ENCODE measurements around the gene CACNA1C.

DNA sequence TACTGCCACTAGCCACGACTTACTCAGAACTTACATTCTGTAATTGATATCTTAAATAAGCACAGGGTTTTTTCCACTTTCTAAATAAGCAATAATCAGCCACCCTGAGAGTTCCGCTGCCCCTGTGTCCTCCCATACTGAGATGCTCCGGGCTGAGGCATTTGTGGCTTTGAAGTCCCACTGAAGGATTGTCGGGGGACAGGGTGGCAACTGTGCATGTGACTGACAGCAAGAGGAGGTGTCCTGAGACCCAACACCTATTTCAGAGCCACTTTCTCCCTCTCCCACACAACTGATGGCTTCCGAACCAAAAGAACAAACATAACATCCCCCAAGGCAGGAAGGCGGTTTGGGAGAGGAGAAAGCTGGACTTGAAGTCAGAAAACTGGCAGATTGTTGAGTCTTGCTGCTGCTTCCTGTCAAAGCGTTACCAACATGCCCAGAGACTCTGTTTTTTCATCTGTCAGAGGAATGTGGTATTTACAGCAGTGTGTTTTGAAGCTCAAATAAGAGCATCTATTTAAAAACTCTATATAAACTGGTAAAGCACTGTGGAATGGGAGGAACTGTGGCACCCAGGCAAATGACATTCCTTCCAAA lies 584.1 kb downstream of the CACNA1C start:
- no peak for TF ChIP-seq CTCF (IDR thresholded peaks at IDR 0.05; ENCODE audit: low read depth, low read length, poor library complexity, severe bottlenecking)
- TF ChIP-seq EZH2phosphoT487 (IDR thresholded peaks at IDR 0.05; ENCODE audit: borderline replicate concordance, low read length) = no peak

Measured in DOHH2 (cell line).